ENCODE measurements around the gene ZBTB7B.
A peak's percentile ranks its signal among the peaks of the same experiment; 100 is the strongest.

The ZBTB7B gene

DNA sequence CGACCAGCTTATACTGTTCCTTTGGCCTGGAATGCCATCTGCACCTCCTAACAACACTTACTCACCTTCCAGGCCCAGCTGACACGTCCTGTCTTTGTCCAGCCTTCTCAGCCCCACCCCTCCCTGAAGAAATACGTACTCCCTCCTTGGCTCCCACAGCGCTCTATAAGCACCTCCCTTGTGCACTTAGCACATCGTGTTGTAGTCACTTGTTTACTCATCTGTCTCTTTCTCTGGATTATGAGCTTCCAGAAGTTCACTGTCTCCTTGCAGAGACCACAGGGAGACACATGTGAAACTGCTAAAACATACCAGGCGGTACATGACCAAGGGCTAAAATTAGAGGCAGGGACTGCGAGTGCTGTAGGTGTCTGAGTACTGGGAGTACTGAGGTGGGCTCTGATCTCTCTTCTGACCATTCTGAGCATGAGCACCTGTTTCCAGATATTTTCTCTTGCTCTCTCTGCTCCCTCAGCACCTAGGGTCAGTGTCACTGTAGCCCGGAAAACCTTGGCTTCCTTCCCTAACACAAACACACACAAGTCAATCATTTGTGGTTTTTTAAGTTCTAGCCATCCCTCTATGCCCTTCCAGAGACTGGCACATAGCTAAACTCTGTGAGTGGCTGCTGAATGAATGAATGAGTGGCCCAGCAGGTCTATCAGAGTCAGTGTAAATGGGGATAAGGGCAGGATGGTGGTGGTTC, 36.2 kb downstream of the ZBTB7B start:
- no peak for DNase-seq (ENCODE audit: low read depth)

DNA sequence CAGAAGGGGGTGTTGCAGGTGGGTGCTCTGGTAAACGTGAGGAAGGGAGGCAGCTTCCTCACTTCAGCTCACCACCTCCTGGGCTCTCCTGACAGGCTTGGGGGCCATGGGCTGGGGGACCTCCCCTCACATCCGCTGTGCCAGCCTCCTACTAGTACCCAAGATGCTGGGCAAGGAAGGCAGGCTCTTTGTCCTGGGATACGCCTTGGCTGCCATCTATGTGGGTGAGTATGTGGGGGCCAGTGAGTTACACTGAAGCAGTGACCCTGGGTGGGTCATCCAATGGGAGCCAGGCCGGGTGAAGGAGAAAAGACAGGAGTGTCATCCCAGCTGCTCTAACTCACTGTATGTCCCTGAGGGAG, 36.7 kb downstream of the ZBTB7B start:
- DNase-seq (ENCODE audit: low read depth): no peak

DNA sequence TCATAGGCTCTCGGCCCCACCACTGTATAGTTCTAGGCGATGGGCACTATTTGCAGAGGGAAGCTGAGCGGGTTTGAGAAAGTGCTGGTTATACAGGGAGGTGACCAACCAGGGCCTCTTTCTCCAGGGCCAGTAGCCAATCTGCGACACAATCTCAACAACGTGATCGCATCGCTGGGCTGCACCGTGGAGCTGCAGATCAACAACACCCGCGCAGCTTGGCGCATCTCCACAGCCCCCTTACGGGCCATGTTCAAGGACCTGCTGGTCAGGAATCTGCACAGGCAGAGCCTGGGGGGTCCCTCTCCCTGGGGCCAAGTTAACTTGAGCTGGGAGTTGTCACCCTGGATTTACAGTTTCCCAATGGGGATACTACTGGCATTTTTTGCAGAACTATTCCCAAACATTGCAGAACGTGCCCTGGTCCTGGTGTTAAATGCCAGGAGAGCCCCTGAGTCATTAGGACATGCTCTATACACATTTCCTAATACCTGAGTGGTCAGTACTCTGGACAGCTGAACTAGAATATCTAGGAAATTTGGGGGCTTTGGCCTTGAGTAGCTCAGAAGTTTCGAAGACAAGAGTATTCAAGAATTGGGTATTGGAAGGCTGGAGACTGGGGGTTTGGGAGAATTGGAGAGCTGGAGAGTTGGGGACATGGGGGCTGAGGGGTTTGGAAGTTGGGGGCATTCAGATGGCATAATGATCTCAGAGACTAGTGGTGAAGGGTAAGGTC, 37.9 kb downstream of the ZBTB7B start:
- DNase-seq (ENCODE audit: low read depth): no peak

DNA sequence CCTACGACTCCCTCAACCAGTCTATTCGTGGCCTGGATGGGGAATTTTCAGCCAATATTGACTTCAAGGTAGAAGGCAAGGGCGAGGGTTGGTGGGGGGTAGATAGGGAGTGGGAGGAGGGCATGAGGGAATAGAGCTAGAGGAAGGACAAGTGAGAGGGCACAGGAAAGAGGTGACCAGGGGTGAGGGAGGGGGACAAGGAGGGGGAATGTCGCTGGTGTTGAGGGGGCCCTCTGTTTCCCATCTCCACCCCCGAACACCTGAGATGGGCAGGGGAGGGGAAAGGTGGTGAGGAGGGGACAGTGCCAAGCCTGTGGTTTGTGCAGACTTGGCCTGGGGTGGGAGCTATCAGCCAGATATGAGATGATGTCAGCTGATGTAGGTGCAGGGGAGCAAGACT, 40.2 kb downstream of the ZBTB7B start:
- DNase-seq (ENCODE audit: low read depth): no peak

DNA sequence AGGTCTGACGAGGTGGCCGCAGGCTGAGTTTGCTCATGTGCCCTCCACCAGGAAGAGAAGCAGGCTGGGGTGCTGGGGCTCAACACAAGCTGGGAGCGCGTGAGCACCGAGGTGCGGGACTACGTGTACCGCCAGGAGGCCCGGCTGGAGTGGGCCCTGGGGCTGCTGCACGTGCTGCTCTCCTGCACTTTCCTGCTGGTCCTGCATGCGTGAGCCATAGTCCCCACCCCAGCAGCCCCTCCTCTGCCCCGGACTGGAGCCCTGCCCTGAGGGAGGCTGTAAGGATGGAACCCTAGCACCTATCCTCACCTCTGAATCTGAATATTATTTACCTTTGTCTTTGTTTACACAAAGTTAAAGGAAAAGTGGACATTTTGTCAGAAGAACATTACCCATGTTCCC, 40.7 kb downstream of the ZBTB7B start:
- DNase-seq (ENCODE audit: low read depth): no peak

DNA sequence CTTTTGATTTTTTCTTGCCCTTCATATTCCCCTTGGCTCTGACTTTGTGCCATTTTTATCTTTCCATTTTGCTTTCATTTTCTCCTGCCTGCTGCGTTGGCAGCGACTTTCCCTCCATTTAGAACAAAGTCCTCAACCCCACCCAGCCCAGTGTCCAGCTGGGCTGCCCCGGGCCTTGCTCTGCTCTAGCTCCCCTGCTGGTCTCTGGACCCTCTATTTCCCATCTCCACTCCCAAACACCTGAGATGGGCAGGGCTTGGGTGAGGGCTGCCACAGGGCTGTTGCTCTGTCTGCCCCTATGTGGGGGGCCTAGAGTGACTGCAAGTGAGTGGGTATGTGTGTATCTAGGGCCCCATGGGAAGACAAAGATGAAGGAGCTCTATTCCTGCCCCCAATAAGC, 41.2 kb downstream of the ZBTB7B start:
- no peak for DNase-seq (ENCODE audit: low read depth)

DNA sequence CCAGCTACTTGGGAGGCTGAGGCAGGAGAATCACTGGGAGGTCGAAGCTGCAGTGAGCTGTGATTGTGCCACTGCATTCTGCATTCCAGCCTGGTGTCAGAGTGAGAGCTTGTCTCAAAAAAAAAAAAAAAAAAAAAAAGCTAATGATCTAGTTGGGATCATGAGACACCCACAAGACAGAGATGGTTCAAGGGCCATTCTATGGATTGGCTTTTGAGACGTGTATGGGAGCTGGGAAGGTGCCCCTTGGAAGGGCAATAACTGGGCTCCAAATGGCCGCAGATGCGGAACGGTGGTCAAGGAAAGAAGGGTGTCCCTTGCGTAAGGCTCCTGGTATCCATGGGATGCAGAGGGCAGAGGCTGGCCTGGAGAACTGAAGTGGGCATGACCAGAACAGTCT, 41.8 kb downstream of the ZBTB7B start:
- no peak for DNase-seq (ENCODE audit: low read depth)

DNA sequence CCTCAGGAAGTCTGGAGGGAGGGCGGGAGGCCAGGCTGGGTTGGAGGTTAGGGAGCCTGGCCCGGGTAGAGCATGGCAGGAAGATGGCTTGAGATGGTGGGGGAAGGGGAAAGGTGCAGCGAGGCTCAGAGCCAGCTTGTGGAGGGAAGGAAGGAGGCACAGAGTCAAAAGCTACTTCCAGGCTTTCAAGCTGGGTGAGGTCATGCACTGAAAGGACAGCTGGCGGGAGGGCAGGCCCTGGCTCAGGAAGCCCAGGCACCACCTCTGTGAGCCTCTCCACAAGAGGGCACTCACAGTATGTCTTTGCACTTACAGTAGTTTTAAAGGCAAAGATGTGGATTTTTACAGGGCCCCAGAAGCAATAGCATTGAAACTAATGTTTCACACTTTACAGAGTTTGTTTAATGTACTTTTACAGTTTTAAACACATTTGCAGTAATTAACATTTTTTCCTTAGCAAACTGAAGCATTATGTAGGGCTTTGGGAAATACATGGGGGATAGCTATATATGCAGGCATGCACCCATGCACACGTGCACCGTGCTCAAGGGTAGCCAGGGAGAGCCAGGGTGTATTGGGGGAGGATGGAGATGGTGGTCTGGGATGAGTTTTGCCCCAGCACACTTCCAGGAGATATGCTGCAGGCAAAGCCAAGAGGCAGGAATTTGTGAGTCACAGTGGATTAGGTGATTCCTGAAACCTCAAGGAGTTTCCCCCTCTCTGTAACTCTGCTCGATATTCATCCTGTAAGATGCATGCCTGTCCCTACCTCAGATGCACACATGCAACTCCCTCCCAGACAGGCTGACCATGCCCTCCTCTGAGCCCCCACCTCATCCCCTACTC, 42.4 kb downstream of the ZBTB7B start:
- peak; percentile 25 for DNase-seq (ENCODE audit: low read depth)

DNA sequence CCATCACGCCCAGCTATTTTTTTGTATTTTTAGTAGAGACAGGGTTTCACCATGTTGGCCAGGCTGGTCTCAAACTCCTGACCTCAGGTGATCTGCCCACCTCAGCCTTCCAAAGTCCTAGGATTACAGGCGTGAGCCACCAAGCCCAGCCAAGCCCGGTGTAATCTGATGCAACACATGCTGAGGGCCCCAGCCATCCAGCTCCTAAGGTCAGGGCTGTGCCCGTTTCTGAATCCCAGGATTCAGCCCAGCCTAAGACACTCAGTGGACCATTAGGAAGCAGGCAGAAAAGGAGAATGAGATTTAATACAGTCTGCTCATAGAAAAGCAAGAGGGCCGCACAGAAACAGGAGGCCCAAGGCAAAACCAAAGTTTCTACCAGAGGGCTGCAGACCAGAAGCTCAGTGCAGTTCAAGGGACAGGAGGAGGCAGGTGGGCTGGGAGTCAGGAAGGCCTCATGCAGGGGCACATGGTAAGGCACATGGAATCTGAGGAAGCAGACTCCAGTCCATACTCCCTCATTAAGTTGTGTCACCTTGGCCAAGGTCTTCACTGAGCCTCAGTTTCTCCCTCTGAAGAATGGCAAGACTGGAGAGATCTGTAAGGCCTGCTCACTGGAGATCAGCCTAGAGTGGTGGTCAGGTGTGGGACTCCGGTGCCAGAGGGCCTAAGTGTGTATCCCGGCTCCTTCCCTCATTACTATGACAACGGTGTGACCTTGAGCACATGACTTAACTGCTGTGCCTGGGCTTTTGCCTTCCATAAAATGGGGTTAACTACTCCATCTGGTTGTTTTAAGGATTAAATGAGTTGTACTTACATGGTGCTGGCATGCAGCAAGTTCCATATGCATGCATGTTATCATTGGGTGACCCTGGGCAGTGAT, 46.1 kb downstream of the ZBTB7B start:
- no peak for DNase-seq (ENCODE audit: low read depth)

DNA sequence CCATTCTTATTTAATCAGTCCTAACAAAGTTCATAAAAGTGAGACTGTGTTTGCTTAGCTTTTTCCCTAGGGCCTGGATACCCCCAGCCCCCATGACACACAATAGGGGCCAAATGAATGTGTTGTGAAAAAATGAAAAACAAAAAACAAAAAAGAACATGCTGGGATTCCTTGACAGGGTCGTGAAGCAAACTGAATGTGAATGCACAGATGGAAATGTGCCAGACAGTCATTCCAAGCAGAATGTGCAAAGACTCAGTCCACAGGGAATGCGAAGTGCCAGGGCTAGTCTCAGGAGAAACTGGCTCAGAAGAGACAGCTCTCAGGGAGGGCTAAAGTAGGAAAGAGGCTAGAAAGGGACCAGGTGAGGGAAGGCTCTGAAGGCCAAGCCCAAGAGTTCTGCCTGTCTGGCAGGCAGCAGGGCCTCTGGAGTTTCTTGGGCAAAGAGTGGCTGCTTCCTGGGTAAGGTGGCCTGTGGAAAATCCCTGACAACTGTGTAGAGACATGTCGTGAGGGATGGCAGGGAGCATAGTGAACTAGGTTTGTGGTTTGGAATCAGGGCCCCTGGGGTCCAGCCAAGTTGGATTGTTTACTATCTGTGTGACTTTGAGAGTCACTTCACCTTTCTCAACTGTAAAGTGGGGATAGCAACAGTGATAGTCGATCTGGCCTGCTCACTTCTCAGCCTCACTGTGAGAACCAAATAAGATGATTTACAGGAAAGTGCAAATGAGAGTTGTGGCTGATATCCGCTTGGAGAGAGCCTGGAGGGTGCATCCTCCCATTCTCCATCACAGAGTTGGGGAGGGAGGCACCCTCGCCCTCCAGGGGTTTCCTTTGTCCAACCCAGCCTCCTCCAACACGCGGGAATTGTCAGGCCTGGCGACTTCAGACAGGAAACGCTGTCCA, 47.3 kb downstream of the ZBTB7B start:
- DNase-seq (ENCODE audit: low read depth): no peak

DNA sequence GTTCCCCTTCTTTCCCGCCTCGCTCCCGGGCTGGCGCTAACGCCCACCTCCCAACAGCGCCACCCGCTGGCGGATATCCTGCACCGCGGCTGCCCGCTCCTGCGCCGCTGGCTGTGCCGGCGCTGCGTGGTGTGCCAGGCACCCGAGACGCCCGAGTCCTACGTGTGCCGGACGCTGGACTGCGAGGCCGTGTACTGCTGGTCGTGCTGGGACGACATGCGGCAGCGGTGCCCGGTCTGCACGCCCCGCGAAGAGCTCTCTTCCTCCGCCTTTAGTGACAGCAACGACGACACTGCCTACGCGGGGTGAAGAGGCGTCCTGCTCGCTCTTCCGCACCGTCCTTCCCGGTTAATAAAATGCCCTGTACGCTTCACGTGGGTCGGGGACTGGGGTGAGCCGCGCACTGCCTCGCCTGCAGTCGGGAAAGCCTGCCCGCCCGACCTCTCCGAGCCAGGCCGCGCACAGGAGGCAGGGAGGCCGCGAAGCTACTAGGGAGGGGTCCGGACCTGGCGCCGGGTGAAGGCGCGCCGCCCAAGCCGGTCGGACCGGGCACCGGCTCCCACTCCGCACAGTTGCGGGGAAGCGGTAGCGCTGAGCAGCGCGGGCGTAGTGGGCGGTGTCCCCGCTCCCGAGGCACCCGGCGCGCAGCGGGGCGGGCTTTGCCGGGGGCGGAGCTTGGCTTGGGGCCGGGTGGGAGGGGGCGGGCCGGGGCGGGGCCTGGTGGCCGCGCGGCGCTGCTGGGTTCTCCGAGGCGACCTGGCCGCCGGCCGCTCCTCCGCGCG, 48.1 kb downstream of the ZBTB7B start, which contains the start of gene ADAM15:
Gene ADAM15 (plus strand): TSS at position 757 of the 782 bp plus-strand sequence. CDS start 71 bp downstream, outside the sequence.
- DNase-seq (ENCODE audit: low read depth): peak; percentile 71

DNA sequence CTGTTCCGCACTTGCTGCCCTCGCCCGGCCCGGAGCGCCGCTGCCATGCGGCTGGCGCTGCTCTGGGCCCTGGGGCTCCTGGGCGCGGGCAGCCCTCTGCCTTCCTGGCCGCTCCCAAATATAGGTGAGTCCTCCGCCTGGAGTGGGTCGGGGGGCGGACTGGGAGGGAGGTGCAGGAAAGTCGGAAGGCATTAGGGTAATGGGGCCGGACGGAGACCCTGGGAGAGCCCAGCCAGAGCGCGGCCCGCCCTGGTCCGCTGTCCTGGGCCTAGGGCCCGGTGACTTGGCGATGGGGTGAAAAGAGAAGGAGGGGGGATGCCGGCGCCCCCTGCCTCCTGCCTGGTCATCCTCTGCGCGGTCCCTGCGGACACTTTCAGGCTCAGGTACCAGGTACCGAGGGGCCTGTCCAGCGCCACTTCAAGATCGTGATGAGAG, 48.8 kb downstream of the ZBTB7B start:
- no peak for DNase-seq (ENCODE audit: low read depth)

DNA sequence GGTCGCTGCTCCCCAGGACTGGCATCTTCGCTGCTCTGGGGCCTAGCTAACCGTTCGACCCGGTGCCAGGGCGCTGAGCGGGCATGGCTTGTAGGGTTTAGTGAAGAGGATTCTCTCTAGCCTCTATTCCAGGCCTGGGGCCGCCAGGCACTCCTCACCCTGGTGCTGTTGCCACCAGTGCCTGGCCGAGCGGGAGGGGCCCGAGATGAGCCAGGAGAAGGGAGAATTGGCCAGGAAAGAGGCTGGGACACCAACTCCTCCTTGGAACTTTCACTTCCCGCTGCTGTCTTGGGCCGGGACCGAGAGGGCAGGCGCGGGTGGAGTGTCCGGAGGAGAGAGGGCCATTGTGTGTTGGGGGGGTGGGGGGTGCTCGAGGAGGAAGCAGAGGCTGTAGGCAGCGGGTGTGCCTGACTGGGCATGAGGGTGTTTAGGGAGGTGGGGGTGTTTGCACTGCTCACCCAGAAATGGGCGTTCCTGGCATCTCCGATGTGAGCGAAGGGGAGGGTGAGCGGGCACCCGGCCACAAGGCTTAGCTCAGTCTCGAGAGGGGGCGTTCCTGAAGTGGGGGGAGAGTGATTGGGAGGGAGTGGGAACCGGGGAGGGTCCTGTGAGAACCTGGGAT, 49.3 kb downstream of the ZBTB7B start:
- DNase-seq (ENCODE audit: low read depth): peak; percentile 29

DNA sequence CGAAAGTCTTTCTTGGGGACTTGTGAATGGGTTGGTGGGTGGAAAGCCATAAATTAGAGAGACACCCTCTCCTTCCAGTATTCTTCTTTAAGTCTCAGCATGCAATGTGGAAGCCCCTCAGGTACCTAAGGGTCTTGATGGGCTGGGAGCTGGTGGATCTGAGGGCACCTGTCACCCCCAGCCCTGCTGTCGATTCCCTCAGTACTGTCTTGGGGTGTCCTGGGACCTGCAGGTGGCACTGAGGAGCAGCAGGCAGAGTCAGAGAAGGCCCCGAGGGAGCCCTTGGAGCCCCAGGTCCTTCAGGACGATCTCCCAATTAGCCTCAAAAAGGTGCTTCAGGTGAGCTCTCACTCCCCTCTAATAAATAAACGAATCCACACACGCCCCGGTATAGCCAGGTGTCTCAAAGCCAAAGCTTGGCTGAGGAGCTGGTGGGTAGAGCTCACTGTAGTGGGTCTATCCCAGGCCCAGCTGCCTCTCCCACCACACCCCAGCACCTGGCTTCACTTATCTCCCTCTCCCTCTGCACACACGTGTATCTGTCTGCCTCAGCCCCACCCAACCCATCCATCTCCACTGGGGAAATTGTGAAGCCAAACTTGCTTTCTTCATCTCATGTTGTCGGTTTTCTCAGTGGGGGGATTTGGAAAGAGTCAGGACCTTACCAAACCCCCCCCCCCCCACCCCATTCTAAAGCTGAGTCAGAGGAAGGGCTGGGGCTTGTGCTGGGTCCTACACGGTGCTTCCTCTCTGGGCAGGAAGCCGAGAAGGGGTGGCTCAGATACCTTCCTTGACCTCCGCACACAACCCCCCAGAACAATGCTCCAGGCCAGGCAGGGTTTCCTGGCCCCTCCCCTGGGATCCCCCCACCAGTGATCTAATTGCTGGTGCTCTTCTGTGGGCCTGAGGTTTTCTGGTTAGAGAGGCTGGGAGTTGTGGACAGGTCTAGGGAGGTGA, 50.1 kb downstream of the ZBTB7B start:
- no peak for DNase-seq (ENCODE audit: low read depth)

DNA sequence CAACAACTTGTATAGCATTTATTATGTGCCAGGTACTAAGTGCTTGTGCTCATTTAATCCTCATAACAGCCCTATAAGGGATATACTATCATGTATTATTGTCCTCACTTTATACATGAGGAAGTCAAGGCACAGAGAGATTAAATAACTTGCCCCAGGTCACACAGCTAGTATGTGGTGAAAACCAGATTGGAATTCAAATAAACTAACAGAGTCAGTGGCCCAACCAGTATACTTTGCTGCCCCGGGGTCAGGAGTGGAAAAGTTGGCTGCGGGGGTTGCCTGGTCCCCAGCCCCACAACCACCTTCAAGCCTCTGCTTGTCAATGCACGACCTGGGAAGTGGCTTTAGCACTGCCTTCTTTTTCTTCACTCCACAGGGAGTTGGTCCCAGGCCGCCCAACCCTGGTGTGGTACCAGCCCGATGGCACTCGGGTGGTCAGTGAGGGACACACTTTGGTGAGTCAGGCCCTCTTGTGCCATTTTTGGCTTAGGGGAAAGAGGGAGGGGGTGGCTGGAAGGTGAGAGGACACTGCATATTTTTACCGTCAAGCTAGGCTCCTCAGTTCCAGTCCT, 51.0 kb downstream of the ZBTB7B start:
- no peak for DNase-seq (ENCODE audit: low read depth)

DNA sequence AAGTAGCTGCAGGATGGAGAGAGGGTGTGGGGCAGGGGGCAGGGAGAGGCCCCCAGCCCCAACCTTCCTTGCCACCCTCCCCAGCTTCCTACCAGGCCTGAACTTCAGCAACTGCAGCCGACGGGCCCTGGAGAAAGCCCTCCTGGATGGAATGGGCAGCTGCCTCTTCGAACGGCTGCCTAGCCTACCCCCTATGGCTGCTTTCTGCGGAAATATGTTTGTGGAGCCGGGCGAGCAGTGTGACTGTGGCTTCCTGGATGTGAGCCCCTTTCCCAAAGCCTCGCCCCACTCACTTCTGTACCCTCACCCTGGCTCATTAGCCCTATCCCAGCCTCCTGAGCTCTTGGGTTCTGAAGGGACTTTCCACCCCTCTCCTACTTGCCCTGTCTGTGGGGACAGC, 54.5 kb downstream of the ZBTB7B start:
- DNase-seq (ENCODE audit: low read depth): no peak

DNA sequence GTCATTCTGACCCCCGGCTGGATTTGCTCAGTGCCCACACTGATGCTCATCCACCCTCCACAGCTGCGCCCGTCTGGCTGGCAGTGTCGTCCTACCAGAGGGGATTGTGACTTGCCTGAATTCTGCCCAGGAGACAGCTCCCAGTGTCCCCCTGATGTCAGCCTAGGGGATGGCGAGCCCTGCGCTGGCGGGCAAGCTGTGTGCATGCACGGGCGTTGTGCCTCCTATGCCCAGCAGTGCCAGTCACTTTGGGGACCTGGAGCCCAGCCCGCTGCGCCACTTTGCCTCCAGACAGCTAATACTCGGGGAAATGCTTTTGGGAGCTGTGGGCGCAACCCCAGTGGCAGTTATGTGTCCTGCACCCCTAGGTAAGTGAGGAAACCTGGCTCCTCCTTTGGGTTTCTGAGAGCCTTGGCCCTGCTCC, 55.2 kb downstream of the ZBTB7B start:
- DNase-seq (ENCODE audit: low read depth): no peak

DNA sequence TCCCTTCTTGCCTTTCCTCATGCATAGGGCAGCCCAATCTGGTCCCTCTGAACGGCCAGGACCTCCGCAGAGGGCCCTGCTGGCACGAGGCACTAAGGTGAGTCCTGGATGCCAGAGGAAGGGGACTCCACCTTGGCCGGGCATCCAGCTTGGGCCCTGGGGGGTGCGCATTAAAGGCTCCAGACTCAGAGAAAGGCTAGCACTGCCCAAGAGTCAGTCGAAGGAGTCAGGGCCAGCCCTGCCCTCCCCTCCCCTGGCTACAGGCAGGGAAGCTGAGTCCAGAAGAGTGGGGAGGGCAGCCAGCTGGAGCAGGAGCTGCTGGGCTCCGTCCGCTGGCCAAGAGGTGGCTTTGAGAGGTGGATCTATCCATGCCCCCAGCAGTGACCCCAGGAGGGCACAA, 58.1 kb downstream of the ZBTB7B start:
- no peak for DNase-seq (ENCODE audit: low read depth)

Measured in stimulated activated CD8-positive, alpha-beta memory T cell treated with anti-CD3 and anti-CD28 coated beads, Interleukin-12 subunit alpha, Interleukin-12 subunit beta, amount 100 ng/mL, for 4 hours (primary cell).